Measurements from ENCODE around the gene MTOR.

DNA sequence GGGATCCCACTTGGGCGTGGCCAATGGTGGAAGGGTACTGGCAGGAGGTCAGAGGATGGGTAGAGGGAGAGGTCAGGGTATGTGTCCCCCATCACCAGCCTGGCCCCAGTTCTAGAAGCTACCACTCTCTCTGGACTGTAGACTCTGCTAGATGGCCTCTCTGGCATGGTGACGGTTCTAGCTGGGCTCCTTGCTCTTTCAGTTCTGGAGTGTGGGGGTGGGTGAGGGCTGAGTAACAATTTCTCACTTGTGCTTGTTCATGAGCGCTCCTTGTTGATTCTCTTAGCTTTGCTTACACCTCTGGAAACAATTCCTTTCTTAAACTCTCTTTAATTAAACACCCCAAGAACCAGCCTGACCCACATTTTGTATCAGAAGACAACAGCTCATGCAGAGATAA, 137.4 kb downstream of the MTOR start:
- TF ChIP-seq TAF1 (IDR thresholded peaks at IDR 0.05; ENCODE audit: borderline replicate concordance, insufficient read depth, low read length) (no peak), POLR2AphosphoS5 (IDR thresholded peaks at IDR 0.05; ENCODE audit: low read depth, low read length) (no peak), FOXP2 (optimal IDR thresholded peaks at IDR 0.05; ENCODE audit: borderline replicate concordance, extremely low read depth, extremely low read length, insufficient read depth) (no peak)
- TF ChIP-seq, protein P1, sequence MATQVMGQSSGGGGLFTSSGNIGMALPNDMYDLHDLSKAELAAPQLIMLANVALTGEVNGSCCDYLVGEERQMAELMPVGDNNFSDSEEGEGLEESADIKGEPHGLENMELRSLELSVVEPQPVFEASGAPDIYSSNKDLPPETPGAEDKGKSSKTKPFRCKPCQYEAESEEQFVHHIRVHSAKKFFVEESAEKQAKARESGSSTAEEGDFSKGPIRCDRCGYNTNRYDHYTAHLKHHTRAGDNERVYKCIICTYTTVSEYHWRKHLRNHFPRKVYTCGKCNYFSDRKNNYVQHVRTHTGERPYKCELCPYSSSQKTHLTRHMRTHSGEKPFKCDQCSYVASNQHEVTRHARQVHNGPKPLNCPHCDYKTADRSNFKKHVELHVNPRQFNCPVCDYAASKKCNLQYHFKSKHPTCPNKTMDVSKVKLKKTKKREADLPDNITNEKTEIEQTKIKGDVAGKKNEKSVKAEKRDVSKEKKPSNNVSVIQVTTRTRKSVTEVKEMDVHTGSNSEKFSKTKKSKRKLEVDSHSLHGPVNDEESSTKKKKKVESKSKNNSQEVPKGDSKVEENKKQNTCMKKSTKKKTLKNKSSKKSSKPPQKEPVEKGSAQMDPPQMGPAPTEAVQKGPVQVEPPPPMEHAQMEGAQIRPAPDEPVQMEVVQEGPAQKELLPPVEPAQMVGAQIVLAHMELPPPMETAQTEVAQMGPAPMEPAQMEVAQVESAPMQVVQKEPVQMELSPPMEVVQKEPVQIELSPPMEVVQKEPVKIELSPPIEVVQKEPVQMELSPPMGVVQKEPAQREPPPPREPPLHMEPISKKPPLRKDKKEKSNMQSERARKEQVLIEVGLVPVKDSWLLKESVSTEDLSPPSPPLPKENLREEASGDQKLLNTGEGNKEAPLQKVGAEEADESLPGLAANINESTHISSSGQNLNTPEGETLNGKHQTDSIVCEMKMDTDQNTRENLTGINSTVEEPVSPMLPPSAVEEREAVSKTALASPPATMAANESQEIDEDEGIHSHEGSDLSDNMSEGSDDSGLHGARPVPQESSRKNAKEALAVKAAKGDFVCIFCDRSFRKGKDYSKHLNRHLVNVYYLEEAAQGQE (IDR thresholded peaks at IDR 0.05; ENCODE audit: insufficient read depth in 1 of 2, low read depth in 2 of 2, low read length in 2 of 2) = no peak

All from PFSK-1 (cell line).